Mesenchymal stem cell (in vitro differentiated cells and primary cell): ENCODE data around the gene PLCH2.

ENCODE experiments used
- DNase-seq: peaks from one replicate; pipeline ENCODE4 v3.0.0-alpha.2; 2013
- H2AFZ ChIP-seq: one replicate; pipeline ENCODE4 v1.6.1; 2013; ENCODE audit warnings: low read depth, mild to moderate bottlenecking, control low read depth, inconsistent platforms, low read length, moderate library complexity
- H2AK5ac ChIP-seq: 2 replicates; pipeline ENCODE4 v1.6.1; 2013; ENCODE audit warnings: low read length, moderate library complexity, mild to moderate bottlenecking, inconsistent platforms; ENCODE audit not compliant: severe bottlenecking
- H2BK120ac ChIP-seq: one replicate; pipeline ENCODE4 v1.6.1; 2013; ENCODE audit warnings: low read depth, mild to moderate bottlenecking, inconsistent platforms, low read length, moderate library complexity
- H2BK12ac ChIP-seq, 2 experiments: one replicate each; pipeline ENCODE4 v1.6.1; 2013; ENCODE audit warnings: inconsistent platforms in 2 of 2, low read length in 2 of 2, mild to moderate bottlenecking in 2 of 2, moderate library complexity in 2 of 2, control low read depth in 1 of 2
- H2BK15ac ChIP-seq: one replicate; pipeline ENCODE4 v1.6.1; 2013; ENCODE audit warnings: mild to moderate bottlenecking, low read depth, inconsistent platforms; ENCODE audit not compliant: poor library complexity, severe bottlenecking
- H2BK5ac ChIP-seq: 2 replicates; pipeline ENCODE4 v1.6.1; 2013; ENCODE audit warnings: low read depth, mild to moderate bottlenecking, low read length, control low read depth, inconsistent platforms; ENCODE audit not compliant: poor library complexity, severe bottlenecking
- H3K14ac ChIP-seq, 2 experiments: one replicate each; pipeline ENCODE4 v1.6.1; 2013; ENCODE audit warnings: inconsistent platforms in 2 of 2, low read length in 2 of 2, control low read depth in 1 of 2, mild to moderate bottlenecking in 1 of 2, moderate library complexity in 1 of 2
- H3K18ac ChIP-seq, 2 experiments: one replicate each; pipeline ENCODE4 v1.6.1; 2013; ENCODE audit warnings: inconsistent platforms in 2 of 2, low read length in 2 of 2, control low read depth in 1 of 2, low read depth in 1 of 2, mild to moderate bottlenecking in 1 of 2
- H3K23ac ChIP-seq, 2 experiments: one replicate each; pipeline ENCODE4 v1.6.1; 2013; ENCODE audit warnings: inconsistent platforms in 2 of 2, low read length in 2 of 2, mild to moderate bottlenecking in 2 of 2, moderate library complexity in 2 of 2, control low read depth in 1 of 2
- H3K27ac ChIP-seq: 2 replicates; pipeline ENCODE4 v1.5.1; 2013; ENCODE audit warnings: mild to moderate bottlenecking, moderate library complexity, low read length, control low read depth, inconsistent platforms; ENCODE audit not compliant: poor library complexity, severe bottlenecking
- H3K27me3 ChIP-seq, 2 experiments: 2 replicates each; pipeline versions ENCODE4 v1.6.1 to v1.7.0; 2013; ENCODE audit warnings: low read length in 2 of 2, mild to moderate bottlenecking in 2 of 2, moderate library complexity in 2 of 2, control low read depth in 1 of 2, inconsistent platforms in 1 of 2; ENCODE audit not compliant: control insufficient read depth in 1 of 2, insufficient read depth in 1 of 2
- H3K36me3 ChIP-seq, 2 experiments: 2 replicates each; pipeline versions ENCODE4 v1.6.1 to v1.7.0; 2013; ENCODE audit warnings: low read length in 2 of 2, control low read depth in 1 of 2, inconsistent platforms in 1 of 2, low read depth in 1 of 2, mild to moderate bottlenecking in 1 of 2; ENCODE audit not compliant: insufficient read depth in 2 of 2, control insufficient read depth in 1 of 2
- H3K4ac ChIP-seq, 2 experiments: one replicate each; pipeline ENCODE4 v1.6.1; 2013; ENCODE audit warnings: inconsistent platforms in 2 of 2, low read length in 2 of 2, mild to moderate bottlenecking in 2 of 2, moderate library complexity in 2 of 2, control low read depth in 1 of 2, low read depth in 1 of 2
- H3K4me1 ChIP-seq: 2 replicates; pipeline ENCODE4 v1.6.1; 2013; ENCODE audit warnings: low read depth, low read length, control low read depth; ENCODE audit not compliant: control insufficient read depth, insufficient read depth
- H3K4me2 ChIP-seq: 2 replicates; pipeline ENCODE4 v1.6.1; 2013; ENCODE audit warnings: low read length, mild to moderate bottlenecking, inconsistent platforms; ENCODE audit not compliant: poor library complexity, severe bottlenecking
- H3K4me3 ChIP-seq, 2 experiments: 2 replicates each; pipeline versions ENCODE4 v1.5.1 to v1.7.0; 2013; ENCODE audit warnings: low read length in 2 of 2, mild to moderate bottlenecking in 2 of 2, control low read depth in 1 of 2, low read depth in 1 of 2; ENCODE audit not compliant: insufficient read depth in 1 of 2
- H3K79me1 ChIP-seq: replicated peaks from 2 replicates; pipeline ENCODE4 v1.6.1; 2013; ENCODE audit warnings: mild to moderate bottlenecking, control low read depth, low read length, inconsistent platforms; ENCODE audit not compliant: poor library complexity, severe bottlenecking
- H3K9ac ChIP-seq: 2 replicates; pipeline ENCODE4 v1.7.0; 2013; ENCODE audit warnings: mild to moderate bottlenecking, low read length, moderate library complexity
- H3K9me3 ChIP-seq: 2 replicates; pipeline ENCODE4 v1.7.0; 2013; ENCODE audit warnings: mild to moderate bottlenecking, low read length; ENCODE audit not compliant: control insufficient read depth
- H4K8ac ChIP-seq: one replicate; pipeline ENCODE4 v1.6.1; 2013; ENCODE audit warnings: inconsistent platforms, mild to moderate bottlenecking, low read length, moderate library complexity
- H4K91ac ChIP-seq: one replicate; pipeline ENCODE4 v1.6.1; 2013; ENCODE audit warnings: mild to moderate bottlenecking, low read length, inconsistent platforms
- WGBS: methylation state at CpG from one replicate; pipeline ENCODE4 v1.1.7; 2013; ENCODE audit warnings: mixed read lengths; 5-methylcytosine and 5-hydroxymethylcytosine counted together

The PLCH2 gene

GRCh38 chr1:2447276-2448097 lies 28.6 kb upstream of the PLCH2 start:
- Histone ChIP-seq H4K8ac (no peak overlapping the region), H2BK120ac (no peak overlapping the region), H3K27ac (peak overlapping the region; percentile 77), H3K79me1 (no peaks in the 10 kb centered on the region), H3K23ac (no peak overlapping the region), H3K4ac (no peak overlapping the region), H3K4me3 (peak overlapping the region in 1 of 2 experiments; percentile 18), H4K91ac (no peak overlapping the region), H3K27me3 (peaks cover 0 to 46% of the 10 kb centered on the region in 2 experiments), H3K4me2 (peak overlapping the region; percentile 12), H3K4me1 (peaks cover 90% of the 10 kb centered on the region), H3K14ac (peak overlapping the region in 1 of 2 experiments; percentile 55), H3K36me3 (no peaks in the 10 kb centered on the region), H3K18ac (no peak overlapping the region), H2BK15ac (no peak overlapping the region), H2AFZ (no peak overlapping the region), H2AK5ac (peak overlapping the region; percentile 15), H3K9ac (no peak overlapping the region), H2BK12ac (no peak overlapping the region), H2BK5ac (peak overlapping the region; percentile 12), H3K9me3 (no peaks in the 10 kb centered on the region)
- WGBS: 84% methylated on average over 22 of the region's 23 CpGs
- no peak for DNase-seq

GRCh38 chr1:2448098-2448445 lies 28.0 kb upstream of the PLCH2 start:
- Histone ChIP-seq H4K91ac (no peak overlapping the region), H4K8ac (no peak overlapping the region), H3K27ac (peak overlapping the region; percentile 77), H2BK15ac (no peak overlapping the region), H3K9me3 (no peaks in the 10 kb centered on the region), H3K4ac (no peak overlapping the region), H2AFZ (no peak overlapping the region), H3K79me1 (no peaks in the 10 kb centered on the region), H2BK120ac (no peak overlapping the region), H3K4me1 (peaks cover 90% of the 10 kb centered on the region), H2BK12ac (no peak overlapping the region), H3K9ac (no peak overlapping the region), H3K4me3 (no peak overlapping the region), H3K27me3 (peaks cover 0 to 40% of the 10 kb centered on the region in 2 experiments), H3K36me3 (no peaks in the 10 kb centered on the region), H2AK5ac (peak overlapping the region; percentile 80), H3K18ac (no peak overlapping the region), H2BK5ac (peak overlapping the region; percentile 54), H3K23ac (no peak overlapping the region), H3K4me2 (peak overlapping the region; percentile 5), H3K14ac (no peak overlapping the region)
- 56% methylated on average over 18 of the region's 18 CpGs for WGBS
- DNase-seq: no peak

GRCh38 chr1:2449636-2450454 lies 26.2 kb upstream of the PLCH2 start:
- WGBS: 87% methylated on average over 22 of the region's 23 CpGs

GRCh38 chr1:2451741-2452140 lies 24.3 kb upstream of the PLCH2 start:
- Histone ChIP-seq H2BK5ac (peak overlapping the region; percentile 97), H3K36me3 (peaks cover 0 to 3% of the 10 kb centered on the region in 2 experiments), H3K27ac (peak overlapping the region; percentile 97), H3K14ac (peak overlapping the region in 1 of 2 experiments; percentile 41), H2BK15ac (no peak overlapping the region), H2AK5ac (no peak overlapping the region), H3K18ac (no peak overlapping the region), H3K4me2 (no peak overlapping the region), H4K8ac (peak overlapping the region; percentile 73), H3K79me1 (peaks cover 9% of the 10 kb centered on the region), H2BK120ac (no peak overlapping the region), H3K4me1 (peaks cover 88% of the 10 kb centered on the region), H3K4me3 (no peak overlapping the region), H3K4ac (no peak overlapping the region), H4K91ac (no peak overlapping the region), H3K9me3 (no peaks in the 10 kb centered on the region), H3K23ac (no peak overlapping the region), H3K27me3 (peaks cover 0 to 12% of the 10 kb centered on the region in 2 experiments), H2AFZ (no peak overlapping the region), H3K9ac (no peak overlapping the region), H2BK12ac (no peak overlapping the region)
- WGBS: 5% methylated on average over 18 of the region's 18 CpGs
- DNase-seq: peak; percentile 77

More at GRCh38 chr1:2449636-2450454, 26.2 kb upstream of the PLCH2 start:
- Histone ChIP-seq H3K14ac (no peak overlapping the region), H2AK5ac (peak overlapping the region; percentile 27), H3K27me3 (peaks cover 0 to 27% of the 10 kb centered on the region in 2 experiments), H3K4ac (no peak overlapping the region), H2BK15ac (no peak overlapping the region), H3K4me1 (peaks cover 89% of the 10 kb centered on the region), H3K9ac (no peak overlapping the region), H2BK5ac (no peak overlapping the region), H2BK12ac (no peak overlapping the region), H4K8ac (no peak overlapping the region), H3K4me2 (no peak overlapping the region), H3K27ac (peak overlapping the region; percentile 59), H2AFZ (no peak overlapping the region), H2BK120ac (no peak overlapping the region), H3K23ac (no peak overlapping the region), H3K36me3 (no peaks in the 10 kb centered on the region), H3K4me3 (no peak overlapping the region), H3K9me3 (no peaks in the 10 kb centered on the region), H3K79me1 (peaks cover 3% of the 10 kb centered on the region), H4K91ac (no peak overlapping the region), H3K18ac (no peak overlapping the region)
- DNase-seq: no peak
